ENCODE results near the gene CRISPLD2.

DNA sequence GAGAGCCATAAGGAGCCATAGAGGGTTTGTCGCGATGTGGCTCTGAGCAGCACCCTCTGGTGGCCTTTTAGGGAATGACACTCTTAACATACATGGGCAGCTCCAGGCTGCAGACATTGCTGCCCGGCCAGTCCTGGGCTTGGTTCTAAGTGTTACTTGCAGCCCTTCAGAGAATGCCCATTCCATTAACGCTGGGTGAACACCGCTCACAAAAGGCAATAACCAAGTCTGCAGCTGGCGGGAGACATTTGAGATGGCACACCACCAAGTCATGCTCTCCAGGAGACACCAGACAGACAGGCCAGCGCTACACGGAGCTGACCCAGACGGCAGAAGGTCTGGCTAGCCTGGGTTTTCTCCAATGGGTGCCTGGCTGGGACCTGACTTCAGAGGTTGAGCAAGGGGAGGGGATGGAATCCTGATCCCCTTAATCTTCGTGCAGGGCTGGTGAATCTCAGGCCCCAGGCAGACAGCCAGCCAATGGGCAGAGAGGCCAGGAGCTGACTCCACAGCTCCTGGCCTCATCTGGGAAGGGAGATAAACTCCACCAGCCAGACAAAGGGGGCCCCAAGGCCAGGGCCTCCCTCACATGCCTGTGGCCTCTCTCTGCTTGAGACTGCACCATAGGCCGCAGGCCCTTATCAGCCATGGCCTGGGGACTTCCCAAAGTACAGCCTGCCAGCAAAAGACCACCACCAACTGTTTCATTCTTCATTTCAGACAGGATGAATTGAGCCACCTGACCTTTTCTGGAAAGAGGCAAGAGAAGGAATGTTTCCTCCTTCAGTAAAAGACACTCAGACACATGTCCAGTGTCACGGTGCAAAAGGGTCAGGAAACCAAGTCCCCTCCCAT, 132.8 kb downstream of the CRISPLD2 start:
- TF ChIP-seq POLR2A (IDR thresholded peaks at IDR 0.05), result peak in 1 of 2 donors; percentile 9
- TF ChIP-seq CTCF (IDR thresholded peaks at IDR 0.05), result peak; percentile 71 to 95 (median 89)

Measured in Peyer's patch (tissue), 4 donors.